OCI-LY3 (cell line): ENCODE results near the gene DEFB112.

Source experiments
- EZH2phosphoT487 ChIP-seq: fragments of 200-600 bp; shearing (Covaris generic); IDR thresholded peaks from 2 replicates; pipeline ENCODE4 v1.6.1; 2018; ENCODE audit warnings: antibody characterized with exemption, mixed run types, low read depth
- TF ChIP-seq, protein P1 (sequence below): fragments of 200-600, 300-600 bp; sonication (generic); IDR thresholded peaks from 2 replicates; pipeline ENCODE4 v1.5.1; 2014; ENCODE audit warnings: antibody characterized with exemption, low read length, low read depth

DNA sequence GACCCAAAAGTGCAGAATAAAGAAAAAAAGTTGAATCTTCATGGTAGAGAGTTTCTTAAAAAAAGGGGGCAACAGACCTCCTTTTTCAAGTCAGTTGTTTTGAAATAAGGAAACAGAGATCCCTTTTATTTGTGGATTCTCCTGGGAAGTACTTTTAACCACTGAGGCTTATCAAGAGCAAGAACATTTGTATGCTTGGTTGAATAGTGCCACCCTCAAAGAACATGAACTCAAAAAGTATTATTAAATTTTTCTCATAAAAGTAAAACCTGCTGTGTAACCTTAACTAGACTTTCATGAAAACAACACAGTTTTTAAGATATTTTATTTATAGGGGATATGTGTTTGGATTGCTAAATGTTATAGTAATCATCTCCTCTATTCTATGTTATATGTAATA lies 27.8 kb downstream of the DEFB112 start, which contains the start of gene DEFB110:
- TF ChIP-seq, protein P1, sequence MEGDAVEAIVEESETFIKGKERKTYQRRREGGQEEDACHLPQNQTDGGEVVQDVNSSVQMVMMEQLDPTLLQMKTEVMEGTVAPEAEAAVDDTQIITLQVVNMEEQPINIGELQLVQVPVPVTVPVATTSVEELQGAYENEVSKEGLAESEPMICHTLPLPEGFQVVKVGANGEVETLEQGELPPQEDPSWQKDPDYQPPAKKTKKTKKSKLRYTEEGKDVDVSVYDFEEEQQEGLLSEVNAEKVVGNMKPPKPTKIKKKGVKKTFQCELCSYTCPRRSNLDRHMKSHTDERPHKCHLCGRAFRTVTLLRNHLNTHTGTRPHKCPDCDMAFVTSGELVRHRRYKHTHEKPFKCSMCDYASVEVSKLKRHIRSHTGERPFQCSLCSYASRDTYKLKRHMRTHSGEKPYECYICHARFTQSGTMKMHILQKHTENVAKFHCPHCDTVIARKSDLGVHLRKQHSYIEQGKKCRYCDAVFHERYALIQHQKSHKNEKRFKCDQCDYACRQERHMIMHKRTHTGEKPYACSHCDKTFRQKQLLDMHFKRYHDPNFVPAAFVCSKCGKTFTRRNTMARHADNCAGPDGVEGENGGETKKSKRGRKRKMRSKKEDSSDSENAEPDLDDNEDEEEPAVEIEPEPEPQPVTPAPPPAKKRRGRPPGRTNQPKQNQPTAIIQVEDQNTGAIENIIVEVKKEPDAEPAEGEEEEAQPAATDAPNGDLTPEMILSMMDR = no peak
- TF ChIP-seq EZH2phosphoT487 = no peak
